Gastroesophageal sphincter (tissue), 3 donors: ENCODE results near the gene ZBTB47.

ENCODE experiments used
- POLR2A ChIP-seq, 2 donors: fragments of 450-650 bp; IDR thresholded peaks; one replicate each; pipeline ENCODE4 v1.6.1; 2017; ENCODE audit warnings: antibody characterized with exemption in 2 of 2, mild to moderate bottlenecking in 2 of 2, moderate library complexity in 1 of 2
- POLR2AphosphoS5 ChIP-seq: sonication (generic); formaldehyde crosslinking; IDR thresholded peaks from one replicate; pipeline ENCODE4 v1.6.1; 2017; ENCODE audit warnings: antibody characterized with exemption
- TF ChIP-seq, protein P1 (sequence below), 4 experiments: fragments of 200-600 bp in 2 of 4; fragments of 450-650 bp in 2 of 4; sonication (generic) in 1 of 4; IDR thresholded peaks; one replicate each; pipeline ENCODE4 v1.5.1; 2017 to 2019; ENCODE audit warnings: antibody characterized with exemption in 4 of 4, mild to moderate bottlenecking in 2 of 4, moderate library complexity in 2 of 4

DNA sequence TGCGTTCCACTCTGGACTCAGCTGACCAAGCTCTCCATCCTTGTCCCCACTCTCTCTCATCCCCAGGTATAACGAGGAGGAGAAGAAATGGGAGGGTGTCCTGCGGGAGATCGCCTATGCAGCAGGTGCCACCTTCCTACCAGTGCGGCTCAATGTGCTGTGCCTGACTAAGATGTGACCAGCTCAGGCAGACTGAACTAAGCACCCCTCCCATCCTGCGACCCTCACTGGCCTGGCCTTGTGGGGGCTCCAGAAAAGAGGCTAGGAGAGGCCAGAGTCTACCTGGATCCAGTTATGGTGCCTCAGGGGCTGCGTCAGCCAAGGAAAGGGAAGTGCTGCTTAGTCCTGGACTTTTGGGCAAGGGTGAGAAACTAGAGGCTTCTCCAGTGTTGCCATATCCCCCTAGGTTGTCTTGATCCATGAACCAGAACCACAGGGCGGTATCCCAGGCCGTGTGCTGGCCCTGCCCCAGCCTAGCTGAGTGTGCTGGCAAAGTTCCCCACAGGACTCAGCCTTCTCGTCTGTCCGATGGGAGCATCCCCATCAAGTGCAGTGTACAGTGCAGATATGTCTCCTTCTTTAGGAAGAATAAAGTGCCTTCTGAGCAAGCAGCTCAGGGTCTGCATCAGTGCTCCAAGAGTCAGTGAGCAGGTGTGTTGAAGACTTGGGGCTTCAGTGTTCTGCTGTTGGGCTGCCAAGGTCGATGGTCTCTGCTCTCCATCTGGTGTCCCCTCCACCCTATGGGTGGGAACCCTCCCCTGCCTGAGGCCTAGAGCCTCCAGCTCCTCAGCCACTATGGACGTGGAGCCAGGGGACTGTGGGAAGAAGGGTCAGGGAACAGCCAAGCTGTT lies 38.5 kb downstream of the ZBTB47 start:
- TF ChIP-seq, protein P1, sequence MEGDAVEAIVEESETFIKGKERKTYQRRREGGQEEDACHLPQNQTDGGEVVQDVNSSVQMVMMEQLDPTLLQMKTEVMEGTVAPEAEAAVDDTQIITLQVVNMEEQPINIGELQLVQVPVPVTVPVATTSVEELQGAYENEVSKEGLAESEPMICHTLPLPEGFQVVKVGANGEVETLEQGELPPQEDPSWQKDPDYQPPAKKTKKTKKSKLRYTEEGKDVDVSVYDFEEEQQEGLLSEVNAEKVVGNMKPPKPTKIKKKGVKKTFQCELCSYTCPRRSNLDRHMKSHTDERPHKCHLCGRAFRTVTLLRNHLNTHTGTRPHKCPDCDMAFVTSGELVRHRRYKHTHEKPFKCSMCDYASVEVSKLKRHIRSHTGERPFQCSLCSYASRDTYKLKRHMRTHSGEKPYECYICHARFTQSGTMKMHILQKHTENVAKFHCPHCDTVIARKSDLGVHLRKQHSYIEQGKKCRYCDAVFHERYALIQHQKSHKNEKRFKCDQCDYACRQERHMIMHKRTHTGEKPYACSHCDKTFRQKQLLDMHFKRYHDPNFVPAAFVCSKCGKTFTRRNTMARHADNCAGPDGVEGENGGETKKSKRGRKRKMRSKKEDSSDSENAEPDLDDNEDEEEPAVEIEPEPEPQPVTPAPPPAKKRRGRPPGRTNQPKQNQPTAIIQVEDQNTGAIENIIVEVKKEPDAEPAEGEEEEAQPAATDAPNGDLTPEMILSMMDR (IDR thresholded peaks at IDR 0.05), result no peak
- TF ChIP-seq POLR2AphosphoS5 (no peak), POLR2A (IDR thresholded peaks at IDR 0.05) (no peak)
